Measurements from ENCODE around the gene LAMA2.

LAMA2 gene

DNA sequence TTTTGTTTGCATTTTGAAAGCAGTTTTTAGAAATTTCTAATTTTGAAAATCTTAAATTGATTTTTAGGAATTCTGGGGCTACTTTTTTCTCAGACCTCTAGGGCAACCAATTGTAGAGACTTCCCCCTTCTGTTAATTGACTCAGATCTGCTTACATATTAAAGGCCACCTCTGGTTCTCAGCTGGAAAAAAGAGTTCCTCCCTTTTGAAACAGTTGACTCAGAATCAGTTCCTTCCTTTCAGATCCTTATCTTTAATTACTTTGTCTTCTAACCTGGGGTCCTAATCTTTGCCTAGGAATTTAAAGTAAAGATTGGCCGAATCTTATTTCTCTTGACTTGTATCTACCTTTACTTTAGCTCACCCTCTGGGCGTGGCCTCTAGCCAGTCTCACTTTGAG, 146.8 kb downstream of the LAMA2 start:
- Histone ChIP-seq H3K9me2 (replicated peaks; ENCODE audit: insufficient read depth, low read length) (no peaks in the 10 kb centered on the region), H3F3A (ENCODE audit: insufficient read depth, low read length) (no peaks in the 10 kb centered on the region), H3K4me1 (ENCODE audit: low read length) (no peaks in the 10 kb centered on the region), H3K36me3 (replicated peaks; ENCODE audit: insufficient read depth, low read length) (no peaks in the 10 kb centered on the region), H2AFZ (ENCODE audit: low read length) (no peak overlapping the region), H4K20me1 (ENCODE audit: insufficient read depth, low read length) (no peaks in the 10 kb centered on the region), H3K4me3 (ENCODE audit: low read length) (no peak overlapping the region), H3K79me2 (ENCODE audit: low read length) (no peaks in the 10 kb centered on the region), H3K9me3 (replicated peaks; ENCODE audit: insufficient read depth, low read length) (no peaks in the 10 kb centered on the region), H3K9ac (ENCODE audit: low read length) (no peak overlapping the region), H3K4me2 (ENCODE audit: low read depth, low read length) (no peak overlapping the region), H3K27ac (ENCODE audit: low read length) (no peak overlapping the region), H3K27me3 (replicated peaks; ENCODE audit: insufficient read depth, low read length) (no peaks in the 10 kb centered on the region)
- no peak for TF ChIP-seq EZH2 (optimal IDR thresholded peaks at IDR 0.05; ENCODE audit: low read depth, low read length)
- no peak for DNase-seq

DNA sequence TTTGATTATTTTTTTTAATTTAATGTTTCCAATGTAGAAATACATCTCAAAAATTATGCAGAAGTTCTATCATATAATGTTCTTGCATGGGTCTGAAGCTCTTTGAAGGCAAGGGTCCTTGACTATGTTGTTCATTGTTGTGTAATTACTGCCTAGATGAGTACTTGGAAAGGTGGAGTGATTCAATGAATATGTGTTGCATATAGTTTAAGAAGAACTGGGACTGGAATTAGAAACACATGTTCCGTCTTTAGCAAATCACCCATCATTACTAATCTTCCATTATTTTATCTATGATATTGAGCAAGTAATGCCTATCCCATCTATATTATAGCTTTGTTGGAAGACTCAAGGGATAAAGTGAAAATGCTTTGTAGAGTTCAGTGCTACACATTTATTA, 147.3 kb downstream of the LAMA2 start:
- Histone ChIP-seq H3K27ac (ENCODE audit: low read length) (no peak overlapping the region), H3K9ac (ENCODE audit: low read length) (no peak overlapping the region), H3K9me2 (replicated peaks; ENCODE audit: insufficient read depth, low read length) (no peaks in the 10 kb centered on the region), H3K79me2 (ENCODE audit: low read length) (no peaks in the 10 kb centered on the region), H2AFZ (ENCODE audit: low read length) (no peak overlapping the region), H3F3A (ENCODE audit: insufficient read depth, low read length) (no peaks in the 10 kb centered on the region), H3K4me2 (ENCODE audit: low read depth, low read length) (no peak overlapping the region), H3K9me3 (replicated peaks; ENCODE audit: insufficient read depth, low read length) (no peaks in the 10 kb centered on the region), H3K36me3 (replicated peaks; ENCODE audit: insufficient read depth, low read length) (no peaks in the 10 kb centered on the region), H4K20me1 (ENCODE audit: insufficient read depth, low read length) (no peaks in the 10 kb centered on the region), H3K27me3 (replicated peaks; ENCODE audit: insufficient read depth, low read length) (no peaks in the 10 kb centered on the region), H3K4me3 (ENCODE audit: low read length) (no peak overlapping the region), H3K4me1 (ENCODE audit: low read length) (no peaks in the 10 kb centered on the region)
- no peak for DNase-seq
- no peak for TF ChIP-seq EZH2 (optimal IDR thresholded peaks at IDR 0.05; ENCODE audit: low read depth, low read length)
- no peak for TF ChIP-seq CTCF (IDR thresholded peaks at IDR 0.05; ENCODE audit: low read length)

DNA sequence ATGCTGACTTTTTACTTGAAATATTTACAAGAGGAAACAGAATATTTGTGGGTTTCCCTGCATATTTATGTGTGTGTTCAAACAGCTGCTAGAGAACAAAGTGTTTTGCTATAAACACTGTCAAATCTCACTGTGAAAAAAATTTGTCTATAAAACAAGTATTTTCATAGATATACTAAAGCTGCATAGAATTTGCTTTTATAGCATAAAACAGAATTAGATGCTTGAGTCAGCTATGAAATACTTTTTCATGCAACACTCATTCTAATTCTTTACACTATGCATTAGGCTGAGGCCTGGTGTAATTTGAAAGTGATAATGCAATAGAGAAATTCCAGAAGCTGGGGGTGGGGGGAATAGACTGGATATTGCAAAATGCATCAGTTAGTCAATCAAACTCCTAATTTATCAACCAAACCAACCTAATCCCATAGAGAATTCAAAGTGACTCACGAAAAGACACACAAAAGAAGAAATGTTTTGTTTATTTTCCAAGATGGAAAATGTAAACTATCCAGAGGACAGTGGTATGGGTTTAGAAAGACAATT, 148.2 kb downstream of the LAMA2 start:
- Histone ChIP-seq H3K9me2 (replicated peaks; ENCODE audit: insufficient read depth, low read length) (no peaks in the 10 kb centered on the region), H3K79me2 (ENCODE audit: low read length) (no peaks in the 10 kb centered on the region), H3K36me3 (replicated peaks; ENCODE audit: insufficient read depth, low read length) (no peaks in the 10 kb centered on the region), H4K20me1 (ENCODE audit: insufficient read depth, low read length) (no peaks in the 10 kb centered on the region), H3K4me3 (ENCODE audit: low read length) (no peak overlapping the region), H3K9me3 (replicated peaks; ENCODE audit: insufficient read depth, low read length) (no peaks in the 10 kb centered on the region), H2AFZ (ENCODE audit: low read length) (no peak overlapping the region), H3K4me1 (ENCODE audit: low read length) (no peaks in the 10 kb centered on the region), H3K4me2 (ENCODE audit: low read depth, low read length) (no peak overlapping the region), H3K9ac (ENCODE audit: low read length) (no peak overlapping the region), H3K27ac (ENCODE audit: low read length) (no peak overlapping the region), H3F3A (ENCODE audit: insufficient read depth, low read length) (no peaks in the 10 kb centered on the region), H3K27me3 (replicated peaks; ENCODE audit: insufficient read depth, low read length) (no peaks in the 10 kb centered on the region)
- no peak for TF ChIP-seq EZH2phosphoT487 (IDR thresholded peaks at IDR 0.05; ENCODE audit: low read length)
- no peak for TF ChIP-seq CTCF (IDR thresholded peaks at IDR 0.05; ENCODE audit: low read length)
- TF ChIP-seq EZH2 (optimal IDR thresholded peaks at IDR 0.05; ENCODE audit: low read depth, low read length) = no peak
- DNase-seq = no peak

- TF ChIP-seq EZH2phosphoT487 (IDR thresholded peaks at IDR 0.05; ENCODE audit: low read length) = no peak
- TF ChIP-seq CTCF (IDR thresholded peaks at IDR 0.05; ENCODE audit: low read length) = no peak
- TF ChIP-seq EZH2 (optimal IDR thresholded peaks at IDR 0.05; ENCODE audit: low read depth, low read length) = no peak
- no peak overlapping the region for H3K27ac ChIP-seq (ENCODE audit: low read length)
- H3K9me2 ChIP-seq (replicated peaks; ENCODE audit: insufficient read depth, low read length) = no peaks in the 10 kb centered on the region
- H3K9ac ChIP-seq (ENCODE audit: low read length) = no peak overlapping the region
- H3K4me3 ChIP-seq (ENCODE audit: low read length) = no peak overlapping the region
- no peaks in the 10 kb centered on the region for H3K79me2 ChIP-seq (ENCODE audit: low read length)
- no peak overlapping the region for H2AFZ ChIP-seq (ENCODE audit: low read length)
- DNase-seq = no peak
- H3F3A ChIP-seq (ENCODE audit: insufficient read depth, low read length) = no peaks in the 10 kb centered on the region
- H3K36me3 ChIP-seq (replicated peaks; ENCODE audit: insufficient read depth, low read length) = no peaks in the 10 kb centered on the region
- no peaks in the 10 kb centered on the region for H3K4me1 ChIP-seq (ENCODE audit: low read length)
- H3K9me3 ChIP-seq (replicated peaks; ENCODE audit: insufficient read depth, low read length) = no peaks in the 10 kb centered on the region
- no peaks in the 10 kb centered on the region for H4K20me1 ChIP-seq (ENCODE audit: insufficient read depth, low read length)
- H3K27me3 ChIP-seq (replicated peaks; ENCODE audit: insufficient read depth, low read length) = no peaks in the 10 kb centered on the region
- H3K4me2 ChIP-seq (ENCODE audit: low read depth, low read length) = no peak overlapping the region
These were observed 149.7 kb downstream of the LAMA2 start for GRCh38 chr6:129032602-129033001.
